Calu3 (cell line): Measurements from ENCODE around the gene RBPMS2. TPM values are rescaled to one million over a fixed set of nuclear protein-coding genes. Genes with fewer than 3 reads are reported as not detected.

Experiments used
- BruUV-seq: library from RNA; stranded (reverse); fragments of 400-500 nt; replicated peaks from 2 replicates; lab custom pipeline; 2021; lab: Mats Ljungman, UMichigan
- CTCF ChIA-PET: fragments of 300-600 bp; sonication (Branson Sonifier 250); formaldehyde crosslinking; loops from one replicate; lab custom pipeline; 2022; ENCODE audit warnings: antibody characterized with exemption; lab: Charles Lee
- DNase-seq: peaks from one replicate; pipeline ENCODE4 v3.0.0; 2022
- H3K27ac Mint-ChIP-seq: one replicate; pipeline ENCODE4 v1.8.0; 2022; ENCODE audit warnings: mixed read lengths; ENCODE audit not compliant: unreplicated experiment
- H3K27me3 Mint-ChIP-seq: one replicate; pipeline ENCODE4 v1.8.0; 2022; ENCODE audit warnings: mixed read lengths; ENCODE audit not compliant: unreplicated experiment
- H3K36me3 Mint-ChIP-seq: one replicate; pipeline ENCODE4 v1.8.0; 2022; ENCODE audit warnings: mild to moderate bottlenecking, moderate library complexity, mixed read lengths; ENCODE audit not compliant: insufficient read depth, unreplicated experiment
- H3K4me1 Mint-ChIP-seq: one replicate; pipeline ENCODE4 v1.8.0; 2022; ENCODE audit warnings: mild to moderate bottlenecking, low read depth, mixed read lengths; ENCODE audit not compliant: unreplicated experiment
- H3K4me3 Mint-ChIP-seq: one replicate; pipeline ENCODE4 v1.8.0; 2022; ENCODE audit warnings: mild to moderate bottlenecking, low read depth, moderate library complexity, mixed read lengths; ENCODE audit not compliant: unreplicated experiment
- H3K9me3 Mint-ChIP-seq: one replicate; pipeline ENCODE4 v1.8.0; 2022; ENCODE audit warnings: low read depth, mixed read lengths; ENCODE audit not compliant: unreplicated experiment
- intact Hi-C: fragments of 100-400 bp; cut with micrococcal nuclease; formaldehyde crosslinking; loops from one replicate; pipeline ENCODE4 v1.10.0; 2022; ENCODE audit not compliant: unreplicated experiment
- total RNA-seq: library from RNA; stranded (reverse); gene quantifications from 2 replicates; pipeline ENCODE4 v1.2.3, GENCODE V29; 2022
- TF ChIP-seq, protein P1 (sequence below): fragments of 200-600 bp; IDR thresholded peaks from one replicate; pipeline ENCODE4 v1.8.0; 2022; ENCODE audit warnings: antibody characterized with exemption; ENCODE audit not compliant: unreplicated experiment

RBPMS2 gene
- total RNA-seq, 1 experiment from 2014 or later, result 1.4 TPM

DNA sequence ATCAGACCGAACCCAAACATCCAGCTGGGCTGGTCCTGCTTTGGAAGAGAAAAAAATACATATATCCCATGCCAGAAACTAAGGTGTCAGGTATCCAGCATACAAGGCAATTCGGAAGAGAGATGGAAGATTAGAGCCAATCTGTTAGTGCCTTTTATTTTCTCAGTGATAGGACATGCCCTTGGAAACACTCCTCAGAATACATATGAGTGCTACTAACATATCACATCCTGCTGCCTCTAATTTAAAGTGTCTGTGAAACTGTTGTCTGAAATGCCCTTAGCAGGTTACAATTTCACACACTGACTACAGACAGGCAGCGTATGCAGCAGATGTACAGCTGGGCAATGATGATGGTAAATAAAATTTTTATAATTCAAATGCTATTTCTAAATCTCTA, 78.9 kb downstream of the RBPMS2 start:
- intact Hi-C loops, result no loop called here
- Mint-ChIP-seq H3K4me3 (no peak overlapping the region), H3K36me3 (peaks cover 34% of the 10 kb centered on the region), H3K4me1 (peaks cover 36% of the 10 kb centered on the region), H3K27ac (no peak overlapping the region), H3K9me3 (no peaks in the 10 kb centered on the region), H3K27me3 (no peaks in the 10 kb centered on the region)
- TF ChIP-seq, protein P1, sequence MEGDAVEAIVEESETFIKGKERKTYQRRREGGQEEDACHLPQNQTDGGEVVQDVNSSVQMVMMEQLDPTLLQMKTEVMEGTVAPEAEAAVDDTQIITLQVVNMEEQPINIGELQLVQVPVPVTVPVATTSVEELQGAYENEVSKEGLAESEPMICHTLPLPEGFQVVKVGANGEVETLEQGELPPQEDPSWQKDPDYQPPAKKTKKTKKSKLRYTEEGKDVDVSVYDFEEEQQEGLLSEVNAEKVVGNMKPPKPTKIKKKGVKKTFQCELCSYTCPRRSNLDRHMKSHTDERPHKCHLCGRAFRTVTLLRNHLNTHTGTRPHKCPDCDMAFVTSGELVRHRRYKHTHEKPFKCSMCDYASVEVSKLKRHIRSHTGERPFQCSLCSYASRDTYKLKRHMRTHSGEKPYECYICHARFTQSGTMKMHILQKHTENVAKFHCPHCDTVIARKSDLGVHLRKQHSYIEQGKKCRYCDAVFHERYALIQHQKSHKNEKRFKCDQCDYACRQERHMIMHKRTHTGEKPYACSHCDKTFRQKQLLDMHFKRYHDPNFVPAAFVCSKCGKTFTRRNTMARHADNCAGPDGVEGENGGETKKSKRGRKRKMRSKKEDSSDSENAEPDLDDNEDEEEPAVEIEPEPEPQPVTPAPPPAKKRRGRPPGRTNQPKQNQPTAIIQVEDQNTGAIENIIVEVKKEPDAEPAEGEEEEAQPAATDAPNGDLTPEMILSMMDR, result no peak
- BruUV-seq, result no TSS peak
- DNase-seq, result no peak
- CTCF ChIA-PET, result interaction anchor here (0.7 to 1.1 kb wide), 2 partner anchors 186 to 952 kb away, joined by 3 to 6 read pairs; no protein-coding TSS in a partner anchor

DNA sequence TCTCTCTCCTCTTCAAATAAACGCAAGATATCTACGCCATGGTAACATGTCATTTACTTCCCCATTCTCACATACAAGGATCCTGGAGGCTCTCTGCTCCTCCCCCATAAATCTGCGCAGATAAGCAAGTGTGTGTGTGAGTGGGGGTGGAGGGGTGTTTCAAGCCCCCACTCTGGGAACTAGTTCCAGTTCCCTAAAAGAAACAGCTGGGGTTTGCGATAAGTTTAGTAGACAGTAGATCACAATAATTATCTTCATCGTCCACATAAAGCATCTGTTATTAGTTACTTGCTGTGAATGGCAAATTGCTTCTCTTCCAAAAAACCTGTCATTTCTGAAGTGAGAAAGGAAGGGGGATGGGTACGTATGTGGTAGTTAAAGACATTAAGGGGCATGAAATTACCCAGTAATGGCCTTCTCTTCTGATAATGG, 79.8 kb downstream of the RBPMS2 start:
- Mint-ChIP-seq H3K27ac (no peak overlapping the region), H3K4me1 (peaks cover 27% of the 10 kb centered on the region), H3K9me3 (no peaks in the 10 kb centered on the region), H3K27me3 (no peaks in the 10 kb centered on the region), H3K4me3 (no peak overlapping the region), H3K36me3 (peaks cover 30% of the 10 kb centered on the region)
- intact Hi-C loops, result no loop called here
- BruUV-seq, result no TSS peak
- TF ChIP-seq, protein P1, result no peak
- CTCF ChIA-PET, result interaction anchor here (0.6 to 1.1 kb wide), 3 partner anchors 25 to 951 kb away, joined by 3 to 6 read pairs (median 3); no protein-coding TSS in a partner anchor
- DNase-seq, result no peak

GRCh38 chr15:64694816-64695215, 80.6 kb downstream of the RBPMS2 start:
- intact Hi-C loops, result no loop called here
- Mint-ChIP-seq H3K9me3 (no peaks in the 10 kb centered on the region), H3K36me3 (peaks cover 29% of the 10 kb centered on the region), H3K27me3 (no peaks in the 10 kb centered on the region), H3K4me1 (peaks cover 20% of the 10 kb centered on the region), H3K27ac (no peak overlapping the region), H3K4me3 (no peak overlapping the region)
- no TSS peak for BruUV-seq
- DNase-seq, result no peak
- CTCF ChIA-PET, result no interaction called here
- TF ChIP-seq, protein P1, result no peak

DNA sequence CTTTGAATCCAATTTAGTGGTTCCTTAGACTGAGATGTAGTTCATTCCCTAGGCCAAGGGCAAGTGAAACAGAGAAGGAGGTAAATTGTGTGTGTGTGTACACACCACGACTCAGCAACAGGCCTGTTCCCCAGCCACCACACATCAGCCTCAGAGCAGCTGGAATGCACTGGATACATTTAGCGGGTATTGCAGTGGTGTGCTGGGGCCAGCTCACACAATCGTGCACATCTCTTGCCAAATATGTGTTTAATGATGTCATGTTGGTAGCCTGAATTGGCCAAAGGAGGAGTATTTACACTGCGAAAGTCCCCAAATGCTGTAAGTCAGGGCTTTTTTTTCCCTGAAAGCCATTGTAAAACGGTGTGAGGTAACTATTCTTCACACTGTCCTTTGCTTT, 82.3 kb downstream of the RBPMS2 start:
- Mint-ChIP-seq H3K27me3 (no peaks in the 10 kb centered on the region), H3K36me3 (peaks cover 46% of the 10 kb centered on the region), H3K9me3 (no peaks in the 10 kb centered on the region), H3K4me1 (peaks cover 7% of the 10 kb centered on the region), H3K27ac (no peak overlapping the region), H3K4me3 (no peak overlapping the region)
- no TSS peak for BruUV-seq
- DNase-seq, result no peak
- CTCF ChIA-PET, result interaction anchor here (0.7 to 2.0 kb wide), 2 partner anchors 10 to 338 kb away, joined by 4 to 5 read pairs; no protein-coding TSS in a partner anchor
- intact Hi-C loops, result no loop called here
- TF ChIP-seq, protein P1, result no peak
